ENCODE results near the gene ASF1B.

Gene ASF1B

GRCh38 chr19:14135985-14136508 is 342 bp downstream of the ASF1B start:
- DNase-seq (ENCODE audit: extremely low read depth, low read depth) = no peak
- peak overlapping the region; percentile 72 for H3K4me3 ChIP-seq (replicated peaks; ENCODE audit: low read depth, low read length)
- TF ChIP-seq, protein P1, sequence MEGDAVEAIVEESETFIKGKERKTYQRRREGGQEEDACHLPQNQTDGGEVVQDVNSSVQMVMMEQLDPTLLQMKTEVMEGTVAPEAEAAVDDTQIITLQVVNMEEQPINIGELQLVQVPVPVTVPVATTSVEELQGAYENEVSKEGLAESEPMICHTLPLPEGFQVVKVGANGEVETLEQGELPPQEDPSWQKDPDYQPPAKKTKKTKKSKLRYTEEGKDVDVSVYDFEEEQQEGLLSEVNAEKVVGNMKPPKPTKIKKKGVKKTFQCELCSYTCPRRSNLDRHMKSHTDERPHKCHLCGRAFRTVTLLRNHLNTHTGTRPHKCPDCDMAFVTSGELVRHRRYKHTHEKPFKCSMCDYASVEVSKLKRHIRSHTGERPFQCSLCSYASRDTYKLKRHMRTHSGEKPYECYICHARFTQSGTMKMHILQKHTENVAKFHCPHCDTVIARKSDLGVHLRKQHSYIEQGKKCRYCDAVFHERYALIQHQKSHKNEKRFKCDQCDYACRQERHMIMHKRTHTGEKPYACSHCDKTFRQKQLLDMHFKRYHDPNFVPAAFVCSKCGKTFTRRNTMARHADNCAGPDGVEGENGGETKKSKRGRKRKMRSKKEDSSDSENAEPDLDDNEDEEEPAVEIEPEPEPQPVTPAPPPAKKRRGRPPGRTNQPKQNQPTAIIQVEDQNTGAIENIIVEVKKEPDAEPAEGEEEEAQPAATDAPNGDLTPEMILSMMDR (IDR thresholded peaks at IDR 0.05; ENCODE audit: low read depth, low read length, missing control alignments) = no peak

GRCh38 chr19:14135355-14135754 is 1.0 kb downstream of the ASF1B start:
- H3K4me3 ChIP-seq (replicated peaks; ENCODE audit: low read depth, low read length) = peak overlapping the region; percentile 72
- no peak for DNase-seq (ENCODE audit: extremely low read depth, low read depth)
- TF ChIP-seq, protein P1 (IDR thresholded peaks at IDR 0.05; ENCODE audit: low read depth, low read length, missing control alignments) = no peak

GRCh38 chr19:14127929-14128509 is 8.4 kb downstream of the ASF1B start:
- TF ChIP-seq, protein P1 (IDR thresholded peaks at IDR 0.05; ENCODE audit: low read depth, low read length, missing control alignments) = no peak
- no peak for DNase-seq (ENCODE audit: extremely low read depth, low read depth)
- H3K4me3 ChIP-seq (replicated peaks; ENCODE audit: low read depth, low read length) = no peak overlapping the region

GRCh38 chr19:14127176-14127575 is 9.2 kb downstream of the ASF1B start:
- no peak for DNase-seq (ENCODE audit: extremely low read depth, low read depth)
- TF ChIP-seq, protein P1 (IDR thresholded peaks at IDR 0.05; ENCODE audit: low read depth, low read length, missing control alignments) = no peak
- no peak overlapping the region for H3K4me3 ChIP-seq (replicated peaks; ENCODE audit: low read depth, low read length)

GRCh38 chr19:14122924-14123323 is 13.5 kb downstream of the ASF1B start:
- TF ChIP-seq, protein P1 (IDR thresholded peaks at IDR 0.05; ENCODE audit: low read depth, low read length, missing control alignments) = no peak
- no peak overlapping the region for H3K4me3 ChIP-seq (replicated peaks; ENCODE audit: low read depth, low read length)
- DNase-seq (ENCODE audit: extremely low read depth, low read depth) = no peak

- H3K4me3 ChIP-seq (replicated peaks; ENCODE audit: low read depth, low read length) = no peak overlapping the region
- no peak for DNase-seq (ENCODE audit: extremely low read depth, low read depth)
- TF ChIP-seq, protein P1 (IDR thresholded peaks at IDR 0.05; ENCODE audit: low read depth, low read length, missing control alignments) = no peak
Observed at GRCh38 chr19:14120497-14120780, 15.9 kb downstream of the ASF1B start.

All from HFF-Myc (cell line).